GM18867 (cell line): ENCODE data around the gene RNF149.
"Not testable (repeated sequence)": the region's sequence is repeated elsewhere in the genome, so short reads cannot be mapped to it uniquely, and the experiment has no call there.

Experiments
- ATAC-seq: cut with Tn5 transposase; IDR thresholded peaks from one replicate; pipeline ENCODE4 v1.9.1; 2021; ENCODE audit warnings: mild to moderate bottlenecking, moderate library complexity; ENCODE audit not compliant: unreplicated experiment

The RNF149 gene

GRCh38 chr2:101332885-101333766 lies 24.6 kb upstream of the RNF149 start:
- no peak for ATAC-seq

- no peak for ATAC-seq
These were observed 22.7 kb upstream of the RNF149 start for GRCh38 chr2:101331202-101331601.

- no peak for ATAC-seq
These were observed 21.9 kb upstream of the RNF149 start for GRCh38 chr2:101330253-101330933.

GRCh38 chr2:101329026-101329425 lies 20.5 kb upstream of the RNF149 start:
- ATAC-seq: no peak

- no peak for ATAC-seq
These were observed 20.0 kb upstream of the RNF149 start for GRCh38 chr2:101328474-101329007.

- no peak for ATAC-seq
These were observed 19.4 kb upstream of the RNF149 start for GRCh38 chr2:101327863-101328394.

- no peak for ATAC-seq
These were observed 16.9 kb upstream of the RNF149 start for GRCh38 chr2:101325425-101325824.

- ATAC-seq: not testable (repeated sequence)
These were observed 8.1 kb upstream of the RNF149 start for GRCh38 chr2:101316568-101316967.

GRCh38 chr2:101311696-101312017 lies 3.2 kb upstream of the RNF149 start:
- ATAC-seq: no peak

- ATAC-seq: no peak
These were observed 2.6 kb upstream of the RNF149 start for GRCh38 chr2:101310834-101311695.

GRCh38 chr2:101310090-101310833 lies 1.8 kb upstream of the RNF149 start:
- ATAC-seq: no peak

GRCh38 chr2:101307950-101308431 lies 510 bp downstream of the RNF149 start:
- ATAC-seq: peak; percentile 18

- no peak for ATAC-seq
These were observed 998 bp downstream of the RNF149 start for GRCh38 chr2:101307503-101307902.

GRCh38 chr2:101306410-101306809 lies 2.1 kb downstream of the RNF149 start:
- ATAC-seq: peak; percentile 4

GRCh38 chr2:101305492-101306078 lies 2.9 kb downstream of the RNF149 start:
- no peak for ATAC-seq

GRCh38 chr2:101305035-101305434 lies 3.5 kb downstream of the RNF149 start:
- ATAC-seq: no peak

- ATAC-seq: no peak
These were observed 4.8 kb downstream of the RNF149 start for GRCh38 chr2:101303688-101304087.

- ATAC-seq: no peak
These were observed 6.5 kb downstream of the RNF149 start for GRCh38 chr2:101302016-101302415.

- ATAC-seq: no peak
These were observed 7.7 kb downstream of the RNF149 start for GRCh38 chr2:101300836-101301235.

GRCh38 chr2:101300164-101300563 lies 8.3 kb downstream of the RNF149 start:
- ATAC-seq: no peak
